ENCODE data around the gene TFEC.
A peak's percentile ranks its signal among the peaks of the same experiment; 100 is the strongest.
"Not testable (repeated sequence)": the region's sequence is repeated elsewhere in the genome, so short reads cannot be mapped to it uniquely, and the experiment has no call there.

Gene TFEC, protein sequence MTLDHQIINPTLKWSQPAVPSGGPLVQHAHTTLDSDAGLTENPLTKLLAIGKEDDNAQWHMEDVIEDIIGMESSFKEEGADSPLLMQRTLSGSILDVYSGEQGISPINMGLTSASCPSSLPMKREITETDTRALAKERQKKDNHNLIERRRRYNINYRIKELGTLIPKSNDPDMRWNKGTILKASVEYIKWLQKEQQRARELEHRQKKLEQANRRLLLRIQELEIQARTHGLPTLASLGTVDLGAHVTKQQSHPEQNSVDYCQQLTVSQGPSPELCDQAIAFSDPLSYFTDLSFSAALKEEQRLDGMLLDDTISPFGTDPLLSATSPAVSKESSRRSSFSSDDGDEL

DNA sequence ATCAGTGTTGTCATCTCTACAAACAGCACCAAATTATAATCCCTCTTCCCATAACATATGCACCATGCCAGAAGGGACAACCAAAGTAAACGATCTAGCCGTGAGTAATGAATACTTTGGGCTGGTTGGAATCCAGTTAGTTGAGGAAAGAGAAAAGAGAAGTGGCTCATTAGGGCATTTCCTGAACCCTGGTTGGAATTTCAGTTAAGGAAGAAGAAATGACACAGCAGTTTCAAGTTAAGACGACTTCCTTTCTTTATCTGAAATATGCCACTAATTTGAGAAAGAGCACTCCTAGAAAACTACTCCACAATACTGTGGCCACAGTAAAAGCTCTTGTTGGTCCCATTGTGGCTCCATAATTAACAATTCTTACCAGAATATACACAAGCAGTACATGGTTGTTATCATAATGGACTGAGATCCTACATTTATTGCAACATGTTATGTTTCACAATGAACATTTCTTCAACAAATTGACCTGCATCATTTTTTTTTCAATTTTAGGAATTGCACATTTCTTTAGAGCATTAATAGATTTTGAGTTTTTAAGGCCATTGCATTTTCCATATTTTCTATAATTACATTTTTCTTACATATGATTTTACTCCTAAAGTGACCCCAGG lies at the start of gene TFEC:
TSS of gene TFEC (minus strand) at position 113 of the 626 bp plus-strand sequence. CDS start 46,322 bp downstream, outside the sequence.
- DNase-seq = no peak
- intact Hi-C loops (cut with DNase I) = no loop called here

DNA sequence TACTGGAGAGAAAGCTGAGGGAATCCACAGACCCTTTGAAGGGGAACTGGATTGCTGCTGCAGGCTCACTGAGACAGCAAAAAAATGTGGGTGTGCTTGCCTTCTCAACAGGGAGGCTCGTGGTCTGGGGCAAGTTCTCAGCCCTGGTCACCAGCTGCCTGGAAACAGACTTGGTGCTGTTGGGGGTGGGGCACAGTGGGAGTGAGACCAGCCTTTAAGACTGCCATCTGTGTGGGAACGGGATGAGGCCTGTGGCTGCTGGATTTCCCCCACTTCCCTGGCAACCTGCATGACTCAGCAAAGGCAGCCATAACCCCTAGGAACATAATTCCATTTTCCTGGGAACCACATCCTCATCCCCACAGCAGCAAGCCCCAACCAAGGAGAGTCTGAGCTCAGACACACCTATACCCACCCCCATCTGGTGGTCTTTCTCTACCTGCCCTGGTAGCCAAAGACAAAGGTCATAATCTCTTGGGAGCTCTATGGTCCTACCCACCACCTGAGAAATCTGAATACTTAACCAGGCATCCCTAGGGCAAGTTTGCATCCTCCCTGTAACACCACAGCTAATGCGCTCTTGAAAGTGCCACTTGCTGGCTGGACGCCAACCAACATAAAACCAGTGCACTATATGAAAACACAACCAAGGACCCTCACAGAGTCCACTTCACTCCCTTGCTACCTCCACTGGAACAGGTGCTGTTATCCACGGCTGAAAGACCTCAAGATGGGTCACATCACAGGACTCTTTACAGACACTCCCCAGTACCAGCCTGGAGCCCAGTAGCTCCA lies 45.0 kb upstream of the TFEC start:
- intact Hi-C loops (cut with DNase I) = no loop called here
- peak in 2 of 10 donors; percentile 50 to 55 for DNase-seq

DNA sequence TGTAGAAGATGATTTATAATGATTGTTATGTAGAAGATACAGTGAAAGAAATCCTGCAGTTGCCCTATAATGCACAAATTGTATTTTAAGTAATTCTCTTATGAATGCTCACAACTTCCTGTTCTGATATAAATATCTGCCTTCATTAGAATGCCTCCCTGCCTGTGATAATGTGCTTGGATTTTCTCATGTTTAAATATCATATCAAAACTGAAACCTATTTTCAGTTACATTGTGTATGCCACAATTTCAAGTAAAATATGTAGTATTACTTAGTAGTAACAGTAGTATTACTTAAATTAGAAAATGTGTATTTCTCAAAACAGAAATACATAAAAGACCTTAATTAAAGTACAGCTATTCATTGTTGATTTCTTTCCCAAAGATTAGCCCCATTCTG lies 41.1 kb upstream of the TFEC start:
- intact Hi-C loops (cut with DNase I) = no loop called here
- DNase-seq = no peak

DNA sequence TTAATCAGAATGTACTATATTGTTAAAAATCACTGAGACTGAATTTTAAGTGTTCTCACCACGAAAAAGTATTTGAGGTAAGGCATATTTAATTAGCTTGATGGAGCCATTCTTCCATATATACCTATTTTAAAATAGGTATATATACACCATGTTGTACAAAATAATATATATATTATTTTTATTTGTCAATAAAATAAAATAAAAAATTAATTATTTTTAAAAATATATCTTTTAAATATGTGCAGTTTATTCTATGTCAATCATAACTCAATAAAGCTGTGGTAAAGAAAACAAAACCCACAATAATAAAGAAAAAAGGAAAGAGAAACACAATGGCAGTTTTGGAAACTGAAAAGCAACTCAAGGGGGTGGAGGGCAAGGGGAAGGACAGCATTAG lies 33.6 kb upstream of the TFEC start:
- DNase-seq = no peak
- intact Hi-C loops (cut with DNase I) = no loop called here

DNA sequence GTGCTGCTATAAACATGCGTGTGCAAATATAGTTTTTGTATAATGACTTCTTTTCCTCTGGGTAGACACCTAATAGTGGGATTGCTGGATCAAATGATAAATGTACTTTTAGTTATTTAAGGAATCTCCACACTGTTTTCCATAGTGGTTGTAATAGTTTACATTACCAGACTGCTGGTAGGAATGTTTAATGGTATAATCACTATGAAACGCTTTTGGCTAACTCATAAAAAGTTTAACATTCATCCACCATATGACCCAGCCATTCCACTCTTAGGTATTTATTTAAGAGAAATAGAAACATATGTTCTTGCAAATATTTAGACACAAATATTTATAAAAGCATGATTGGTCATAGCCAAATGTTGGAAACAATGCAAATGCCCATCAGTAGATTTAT lies 32.1 kb upstream of the TFEC start:
- DNase-seq = no peak
- intact Hi-C loops (cut with DNase I) = no loop called here

DNA sequence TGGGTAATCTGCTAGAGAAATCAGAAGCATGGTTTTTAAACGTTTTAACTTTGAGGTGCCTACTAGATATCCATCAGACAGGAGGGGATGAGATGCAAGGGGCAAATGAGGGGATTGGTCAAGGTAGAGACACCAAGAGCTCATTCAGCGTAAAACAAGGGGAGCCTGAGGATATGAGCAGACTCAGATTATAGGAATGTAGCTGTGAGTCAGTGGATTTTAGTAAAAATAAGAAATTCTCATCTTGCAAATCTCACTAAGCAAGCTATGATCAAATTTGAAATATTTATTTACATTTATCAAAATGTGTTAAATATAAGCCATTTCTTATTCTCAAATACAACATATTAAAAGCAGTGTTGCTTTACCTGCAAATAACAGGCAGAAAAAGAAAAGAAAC lies 21.4 kb upstream of the TFEC start:
- no peak for DNase-seq
- intact Hi-C loops (cut with DNase I) = no loop called here

DNA sequence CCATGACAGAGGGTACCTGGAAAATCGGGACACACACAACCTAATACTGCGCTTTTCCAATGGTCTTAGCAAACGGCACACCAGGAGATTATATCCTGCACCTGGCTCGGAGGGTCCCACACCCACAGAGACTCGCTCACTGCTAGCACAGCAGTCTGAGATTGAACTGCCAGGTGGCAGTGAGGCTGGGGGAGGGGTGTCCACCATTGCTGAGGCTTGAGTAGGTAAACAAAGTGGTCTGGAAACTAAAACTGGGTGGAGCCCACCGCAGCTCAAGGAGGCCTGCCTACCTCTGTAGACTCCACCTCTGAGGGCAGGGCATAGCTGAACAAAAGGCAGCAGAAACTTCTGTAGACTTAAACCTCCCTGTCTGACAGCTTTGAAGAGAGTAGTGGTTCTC lies 16.7 kb upstream of the TFEC start:
- intact Hi-C loops (cut with DNase I) = not testable (repeated sequence)
- peak in 1 of 10 donors; percentile 55 for DNase-seq

DNA sequence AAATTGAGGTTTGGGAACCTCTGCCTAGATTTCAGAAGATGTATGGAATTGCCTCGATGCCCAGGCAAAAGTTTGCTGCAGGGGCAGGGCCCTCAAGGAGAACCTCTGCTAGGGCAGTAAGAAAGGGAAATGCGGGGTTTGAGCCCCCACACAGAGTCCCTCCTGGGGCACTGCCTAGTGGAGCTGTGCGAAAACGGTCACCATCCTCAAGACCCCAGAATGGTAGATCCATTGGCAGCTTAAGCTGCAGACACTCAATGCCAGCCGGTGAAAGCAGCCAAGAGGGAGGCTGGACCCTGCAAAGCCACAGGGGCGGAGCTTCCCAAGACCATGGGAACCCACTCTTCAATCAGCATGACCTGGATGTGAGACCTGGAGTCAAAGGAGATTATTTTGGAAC lies 15.0 kb upstream of the TFEC start:
- peak in 3 of 10 donors; percentile 41 to 59 (median 49) for DNase-seq
- intact Hi-C loops (cut with DNase I) = no loop called here

DNA sequence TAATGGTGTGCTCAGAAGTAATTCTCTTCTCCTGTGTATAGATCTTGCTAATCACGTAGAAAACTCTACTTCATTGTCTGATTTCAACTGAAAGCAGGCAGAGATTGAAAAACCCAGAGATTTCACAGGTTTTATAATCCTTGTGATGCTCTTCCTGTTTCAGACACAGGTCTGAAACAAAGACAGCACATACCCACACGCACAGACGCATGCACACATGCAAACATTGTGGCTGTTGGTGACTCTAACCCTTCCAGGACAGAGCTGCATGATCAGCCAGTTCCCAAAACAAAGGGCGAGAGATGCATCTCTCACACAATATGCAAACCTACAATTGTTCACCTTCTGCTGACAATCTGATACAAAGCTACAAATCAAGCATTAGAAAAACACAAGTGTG lies 11.1 kb upstream of the TFEC start:
- intact Hi-C loops (cut with DNase I) = no loop called here
- DNase-seq = no peak

DNA sequence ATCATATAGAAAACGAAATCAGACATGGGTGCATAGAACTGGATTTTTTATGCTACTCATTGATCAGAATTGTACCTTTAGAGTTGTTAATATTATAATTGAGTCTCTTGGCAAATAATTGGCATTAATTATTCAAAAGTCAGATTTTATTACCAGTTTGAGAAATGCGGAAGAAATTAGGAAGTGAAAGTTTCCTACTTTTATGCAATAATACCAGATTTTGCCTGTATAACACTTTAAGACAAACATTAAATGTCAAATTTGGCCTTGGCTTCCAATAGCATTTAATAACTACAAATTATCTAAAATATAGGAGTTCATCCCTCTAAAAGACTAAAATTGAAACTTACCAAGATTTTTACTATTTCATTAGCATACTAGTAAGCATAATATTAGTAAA lies 6.8 kb upstream of the TFEC start:
- intact Hi-C loops (cut with DNase I) = no loop called here

DNA sequence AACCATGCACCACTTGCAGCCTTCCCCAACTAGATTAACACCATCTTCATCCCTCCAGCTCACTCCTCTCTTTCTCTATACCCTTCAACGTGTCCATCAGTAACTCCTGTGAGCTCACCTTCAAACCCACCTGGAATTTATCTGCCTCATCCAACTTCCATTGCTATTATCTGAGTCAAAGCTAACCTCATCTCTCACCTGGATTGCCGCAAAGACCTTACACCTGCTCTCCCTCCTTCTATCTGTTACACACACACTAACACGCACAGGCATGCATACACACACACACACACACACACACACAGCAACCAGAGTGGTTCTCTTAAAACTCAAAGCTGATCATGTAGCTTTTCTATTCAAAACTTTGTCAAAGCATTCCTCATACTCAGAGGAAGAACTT lies 3.8 kb upstream of the TFEC start:
- intact Hi-C loops (cut with DNase I) = no loop called here
- DNase-seq = no peak

More for the DNA sequence above, 6.8 kb upstream of the TFEC start:
- DNase-seq = no peak

DNA sequence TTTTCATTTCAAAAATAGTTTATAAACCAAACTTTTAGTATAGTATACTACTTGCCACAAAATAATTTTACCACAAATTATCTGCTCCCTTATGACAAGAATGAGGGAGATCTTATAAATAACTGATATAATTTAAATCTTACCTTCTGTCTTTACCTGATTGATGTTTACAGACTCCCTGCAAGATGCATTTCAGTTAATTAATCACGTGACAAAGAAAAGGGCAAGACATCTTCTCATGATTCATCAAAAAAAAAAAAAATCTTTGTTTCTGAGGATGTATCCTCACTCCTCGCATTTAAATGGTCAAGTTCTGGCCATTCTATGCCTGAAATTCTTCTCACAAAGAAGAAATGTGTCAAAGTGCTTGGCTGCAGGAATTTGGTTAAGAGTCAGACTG lies 2.3 kb upstream of the TFEC start:
- intact Hi-C loops (cut with DNase I) = no loop called here
- no peak for DNase-seq

DNA sequence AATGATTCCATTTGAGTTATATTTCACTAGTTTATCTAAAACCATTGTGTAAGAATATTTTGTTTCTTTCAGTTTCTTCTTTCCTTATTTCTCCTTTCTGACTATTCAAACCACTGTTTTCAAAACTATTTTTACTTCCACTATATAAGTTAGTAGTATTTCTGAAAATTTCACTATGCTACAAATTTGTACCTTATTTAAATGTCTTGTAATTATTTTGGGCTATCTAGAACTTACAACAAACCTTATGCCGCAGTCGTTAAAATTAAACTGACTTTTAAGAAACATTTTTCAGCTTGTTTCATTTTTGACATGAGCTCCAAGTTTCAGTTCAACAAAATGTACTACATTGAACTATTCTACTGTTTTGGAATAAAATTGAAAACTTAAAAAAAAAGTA lies 1.8 kb downstream of the TFEC start:
- no peak for DNase-seq
- intact Hi-C loops (cut with DNase I) = no loop called here

DNA sequence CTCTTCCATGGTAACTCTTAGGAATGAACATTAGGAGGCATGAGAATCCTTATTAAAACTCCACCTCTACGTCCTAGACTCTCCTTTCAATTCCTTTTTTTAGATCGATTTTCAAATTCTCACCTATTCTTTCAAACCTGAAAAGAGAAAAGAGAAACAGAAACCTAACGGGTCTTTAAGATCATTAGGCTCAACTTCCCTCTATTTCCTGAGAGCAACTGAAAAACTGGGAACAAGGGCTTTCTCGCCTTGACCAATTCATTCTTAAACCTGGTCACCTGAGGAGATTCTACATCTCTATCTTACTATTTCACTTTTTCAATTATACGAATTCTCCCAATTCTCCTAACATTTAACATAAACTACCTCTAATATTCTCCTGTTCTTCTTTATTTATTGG lies 2.8 kb downstream of the TFEC start:
- no peak for DNase-seq
- intact Hi-C loops (cut with DNase I) = no loop called here

DNA sequence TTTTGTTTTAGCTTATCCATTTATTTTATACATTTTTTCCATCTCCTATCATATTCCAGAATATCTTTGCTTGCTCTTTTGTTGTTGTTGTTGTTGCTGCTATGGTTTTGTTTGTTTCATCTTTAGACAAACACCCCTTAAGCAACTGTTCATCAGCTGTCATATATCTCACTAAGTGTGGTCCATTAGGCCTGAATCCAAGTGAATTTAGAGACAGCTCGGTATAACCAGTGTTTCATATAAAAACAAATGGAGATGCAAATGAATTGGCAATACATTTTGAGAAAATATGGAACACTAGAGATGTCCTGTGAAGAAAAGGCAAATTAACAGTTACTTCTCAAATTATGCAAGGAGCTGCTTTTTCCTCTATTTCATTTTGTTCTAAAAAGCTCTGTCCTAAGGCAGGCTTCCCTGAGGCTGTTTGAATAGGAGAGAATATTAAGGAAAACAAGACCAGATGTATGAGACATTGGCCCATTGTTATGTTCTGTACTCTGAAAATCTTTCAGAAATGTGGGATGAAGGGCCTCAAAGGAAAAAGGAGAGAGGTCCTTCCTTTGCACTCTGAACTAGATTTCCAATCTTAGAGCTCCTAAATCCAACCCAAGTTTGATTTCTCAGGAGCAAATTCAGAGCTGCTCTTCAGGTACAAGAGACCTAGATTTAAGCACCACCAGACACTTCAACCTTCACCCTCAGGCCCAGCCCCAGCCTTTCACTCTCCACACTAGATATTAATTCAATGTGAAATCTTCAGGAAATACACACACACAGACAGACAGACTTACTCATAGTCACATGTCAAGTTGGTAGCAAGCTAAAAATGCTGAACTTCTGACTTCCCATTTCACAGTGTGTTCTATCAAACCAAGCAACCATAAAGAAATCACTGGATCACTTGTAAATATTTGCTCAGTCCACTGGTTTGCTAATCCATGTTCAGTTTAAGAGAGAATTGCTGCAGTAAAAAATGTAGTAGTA lies 5.4 kb downstream of the TFEC start:
- no peak for DNase-seq
- intact Hi-C loops (cut with DNase I) = no loop called here

DNA sequence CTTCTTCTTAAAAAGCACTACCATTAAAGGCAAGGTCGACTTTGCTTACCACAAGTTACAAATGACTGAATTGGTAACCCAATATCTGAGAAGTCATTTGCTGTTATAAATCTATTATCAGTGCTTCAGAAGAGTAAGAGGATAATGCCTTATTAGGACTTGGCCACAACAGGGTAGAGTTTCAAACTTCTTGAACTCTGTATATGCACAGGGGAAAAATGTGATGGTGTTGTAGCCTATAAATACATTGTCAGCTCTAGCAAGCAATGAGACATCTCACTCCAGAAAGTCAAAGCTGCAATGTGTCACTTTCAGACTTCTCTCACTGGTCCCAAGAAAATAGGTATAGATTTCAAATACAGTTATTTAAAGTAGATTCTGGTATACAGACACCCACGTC lies 9.3 kb downstream of the TFEC start:
- DNase-seq = no peak
- intact Hi-C loops (cut with DNase I) = no loop called here

DNA sequence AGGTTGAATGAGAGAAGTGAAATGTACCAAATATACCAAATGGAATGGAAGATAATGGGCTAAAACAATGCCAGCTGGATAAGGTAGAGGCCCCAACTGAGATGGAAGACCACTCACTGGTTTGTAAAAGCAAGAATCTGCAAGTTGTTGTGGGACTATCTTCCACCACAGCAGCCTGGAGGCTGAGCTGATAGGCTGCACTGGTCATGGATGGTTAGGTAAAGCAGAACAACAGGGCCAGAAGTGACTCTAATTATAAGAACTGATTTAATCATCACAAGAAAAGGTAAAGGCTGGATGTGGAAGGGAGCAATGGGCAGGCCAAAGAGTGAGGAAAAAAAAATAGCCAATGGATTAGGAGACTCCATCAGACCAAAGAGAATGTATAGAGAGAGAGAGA lies 11.8 kb downstream of the TFEC start:
- DNase-seq = no peak
- intact Hi-C loops (cut with DNase I) = no loop called here

DNA sequence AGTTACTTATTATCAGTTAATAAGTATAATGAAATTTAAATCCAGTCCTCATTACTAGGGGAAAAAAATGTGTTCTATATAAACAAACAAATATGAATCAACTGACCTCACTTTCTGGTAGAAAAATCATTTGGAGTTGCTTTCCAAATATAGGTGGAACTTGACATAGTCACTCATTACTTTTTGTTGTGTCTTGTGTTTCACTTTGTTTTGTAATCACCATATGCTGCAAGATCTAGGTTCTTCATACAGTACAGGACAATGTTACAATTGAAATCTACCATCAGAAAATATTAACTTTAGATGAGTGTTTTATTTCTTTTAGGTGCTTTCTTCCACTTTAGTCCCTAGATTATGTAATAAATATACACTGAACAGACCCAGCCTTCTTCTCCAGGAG lies 16.9 kb downstream of the TFEC start:
- no peak for DNase-seq
- intact Hi-C loops (cut with DNase I) = no loop called here

DNA sequence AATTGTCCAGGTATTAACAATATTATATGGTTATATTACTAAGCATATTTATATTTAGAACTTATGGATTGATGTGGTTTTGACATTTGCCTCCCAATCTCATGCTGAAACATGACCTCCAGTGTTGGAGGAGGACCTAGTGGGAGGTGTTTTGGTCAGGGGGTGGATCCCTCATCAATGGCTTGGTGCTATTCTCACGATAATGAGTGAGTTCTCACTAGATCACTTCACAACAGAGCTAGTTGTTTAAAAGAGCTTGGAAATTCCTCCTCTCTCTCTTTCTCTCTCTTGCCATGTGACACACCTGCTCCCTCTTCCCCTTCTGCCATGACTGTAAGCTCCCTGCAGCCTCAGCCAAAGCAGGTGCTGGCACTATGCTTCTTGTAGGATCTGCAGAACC lies 19.0 kb downstream of the TFEC start:
- intact Hi-C loops (cut with DNase I) = no loop called here
- DNase-seq = no peak

DNA sequence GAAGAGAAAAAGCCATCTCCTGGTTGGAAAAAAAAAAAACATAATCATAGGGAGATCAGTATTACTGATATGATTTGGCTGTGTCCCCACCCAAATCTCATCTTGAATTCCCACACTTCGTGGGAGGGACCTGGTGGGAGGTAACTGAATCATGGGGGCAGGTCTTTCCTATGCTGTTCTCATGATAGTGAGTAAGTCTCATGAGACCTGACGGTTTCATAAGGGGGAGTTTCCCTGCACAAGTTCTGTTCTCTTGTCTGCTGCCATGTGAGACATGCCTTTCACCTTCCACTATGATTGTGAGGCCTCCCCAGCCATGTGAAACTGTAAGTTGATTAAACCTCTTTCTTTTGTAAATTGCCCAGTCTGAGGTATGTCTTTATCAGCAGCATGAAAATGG lies 25.8 kb downstream of the TFEC start:
- DNase-seq; intact Hi-C loops (cut with DNase I): not testable (repeated sequence)
